Tongue (tissue), 2 donors: ENCODE results near the gene REPS1. TPM values are rescaled to one million over a fixed set of nuclear protein-coding genes. Genes with fewer than 3 reads are reported as not detected.

Source experiments
- DNase-seq: peaks from one replicate; pipeline ENCODE4 v3.0.0-alpha.2; 2015
- total RNA-seq: library from RNA; depleted of rRNA; stranded (reverse); fragments of >200 nt; gene quantifications from one replicate; pipeline ENCODE4 v1.2.3, GENCODE V29; 2014

REPS1 gene
- total RNA-seq, 1 donor from 2014 or later: 120 TPM

DNA sequence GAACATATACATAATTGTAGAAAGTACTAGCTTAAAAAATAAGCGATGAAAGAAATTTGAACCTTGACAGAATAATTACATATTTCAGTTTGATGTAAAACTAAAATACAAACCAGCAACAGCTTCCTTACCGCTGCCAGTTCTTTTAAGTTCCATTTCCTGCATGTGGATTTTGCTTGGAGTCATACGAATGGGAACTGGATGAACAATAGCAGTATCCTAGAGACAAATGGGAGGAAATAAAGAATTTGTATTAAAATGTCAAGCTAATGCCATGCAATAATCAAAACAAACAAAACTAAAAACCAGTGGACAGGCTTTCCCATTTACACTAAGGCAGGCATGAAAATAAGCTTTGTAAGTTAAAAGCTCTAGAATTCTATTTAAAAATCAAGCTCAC lies 67.1 kb downstream of the REPS1 start:
- no peak for DNase-seq

DNA sequence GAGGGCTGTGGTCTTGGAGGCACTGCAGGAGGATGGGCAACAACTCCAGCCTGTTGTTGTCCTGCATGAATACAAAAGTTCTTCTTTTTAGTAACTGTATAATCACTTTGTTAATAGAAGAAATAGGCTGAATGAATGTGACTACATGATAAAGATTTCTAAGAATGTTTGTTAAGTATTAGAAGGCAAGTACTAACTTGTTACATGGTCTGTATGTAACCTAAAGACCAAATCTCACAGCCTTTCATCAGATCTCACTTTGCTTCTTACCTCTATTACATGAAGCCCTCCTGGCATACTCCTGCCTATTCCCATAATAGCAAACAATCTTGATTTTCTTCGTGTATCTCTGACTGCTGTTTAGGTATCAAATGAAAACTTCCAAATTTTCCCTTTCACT lies 73.4 kb downstream of the REPS1 start:
- DNase-seq: no peak

DNA sequence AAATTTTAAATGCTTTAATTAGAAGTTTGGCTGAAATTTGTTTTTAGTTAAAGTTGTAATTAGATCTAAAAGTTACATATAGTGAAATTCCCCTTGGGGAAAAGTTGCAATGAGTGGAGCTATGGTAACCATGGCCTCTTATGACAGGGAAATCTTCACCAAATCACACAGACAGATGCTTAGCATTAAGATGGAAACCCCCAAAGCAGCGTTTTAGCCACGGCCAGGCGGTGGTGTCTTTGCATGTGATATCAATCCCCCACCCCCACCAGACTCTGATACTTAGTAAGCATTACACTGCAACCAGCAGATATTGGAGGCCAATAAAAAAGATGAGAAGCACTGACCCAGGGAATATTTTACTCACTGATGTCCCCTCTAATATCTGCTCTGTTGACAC lies 75.7 kb downstream of the REPS1 start:
- no peak for DNase-seq

DNA sequence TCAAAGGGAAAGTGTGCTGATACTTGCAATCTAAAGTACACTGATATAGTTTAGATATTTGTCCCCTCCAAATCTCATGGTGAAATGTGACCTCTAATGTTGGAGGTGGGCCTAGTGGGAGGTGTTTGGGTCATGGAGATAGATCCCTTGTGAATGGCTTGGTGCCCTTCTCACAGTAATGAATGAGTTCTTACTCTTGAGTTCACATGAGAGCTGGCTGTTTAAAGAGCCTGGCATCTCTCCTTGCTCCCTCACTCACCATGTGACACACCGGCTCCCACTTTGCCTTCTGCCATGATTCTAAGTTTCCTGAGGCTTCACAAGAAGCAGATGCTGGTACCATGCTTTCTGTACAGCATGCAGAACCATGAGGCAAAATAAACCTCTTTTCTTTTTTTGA lies 78.1 kb downstream of the REPS1 start:
- DNase-seq: no peak

DNA sequence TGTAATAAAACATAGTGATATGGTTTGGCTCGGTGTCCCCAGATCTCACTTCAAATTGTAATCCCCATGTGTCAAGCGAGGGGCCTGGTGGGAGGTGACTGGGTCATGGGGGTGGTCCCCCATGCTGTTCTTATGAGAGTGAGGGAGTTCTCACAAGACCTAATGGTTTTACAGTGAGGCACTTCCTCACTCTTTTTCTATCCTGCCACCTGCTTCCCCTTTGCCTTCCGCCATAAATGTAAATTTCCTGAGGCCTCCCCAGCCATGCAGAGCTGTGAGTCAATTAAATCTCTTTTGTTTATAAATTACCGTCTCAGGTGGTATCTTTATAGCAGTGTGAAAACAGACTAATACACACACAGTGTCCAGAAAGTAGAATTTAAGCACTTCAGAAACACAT lies 78.5 kb downstream of the REPS1 start:
- no peak for DNase-seq

DNA sequence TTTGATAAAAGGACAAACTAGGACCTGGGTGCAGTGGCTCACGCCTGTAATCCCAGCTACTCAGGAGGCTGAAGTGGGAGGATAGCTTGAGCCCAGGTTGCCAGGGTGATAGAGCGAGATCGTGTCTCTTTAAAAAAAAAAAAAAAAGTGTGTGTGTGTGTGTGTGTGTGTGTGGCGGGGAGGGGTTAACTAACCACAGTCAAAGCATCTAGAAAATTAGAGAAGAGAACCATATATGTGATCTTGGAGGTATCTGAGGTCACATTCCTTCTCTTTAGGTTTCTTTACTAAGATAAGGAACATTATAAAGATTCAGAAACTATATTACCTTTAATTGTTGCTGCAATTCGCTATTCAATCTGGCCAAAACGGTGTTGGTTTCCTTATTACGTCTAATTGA lies 80.9 kb downstream of the REPS1 start:
- no peak for DNase-seq

DNA sequence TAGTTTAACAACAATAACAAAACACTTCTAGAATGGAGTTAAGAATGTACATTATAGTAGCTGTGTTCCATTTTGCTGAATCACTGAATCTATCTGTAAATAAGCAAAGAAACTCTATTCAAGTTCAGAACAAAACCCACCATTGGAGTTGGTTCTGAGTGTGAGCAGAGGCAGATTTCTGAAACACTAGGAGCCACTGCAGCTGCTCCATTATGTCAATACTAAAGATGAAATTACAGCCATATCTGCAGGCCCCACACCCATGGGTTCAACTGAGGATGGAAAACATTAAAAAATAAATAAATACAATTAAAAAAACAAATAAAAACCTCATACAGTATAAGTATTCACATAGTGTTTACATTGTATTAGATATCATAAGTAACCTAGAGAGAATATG lies 91.0 kb downstream of the REPS1 start:
- peak; percentile 55 for DNase-seq

DNA sequence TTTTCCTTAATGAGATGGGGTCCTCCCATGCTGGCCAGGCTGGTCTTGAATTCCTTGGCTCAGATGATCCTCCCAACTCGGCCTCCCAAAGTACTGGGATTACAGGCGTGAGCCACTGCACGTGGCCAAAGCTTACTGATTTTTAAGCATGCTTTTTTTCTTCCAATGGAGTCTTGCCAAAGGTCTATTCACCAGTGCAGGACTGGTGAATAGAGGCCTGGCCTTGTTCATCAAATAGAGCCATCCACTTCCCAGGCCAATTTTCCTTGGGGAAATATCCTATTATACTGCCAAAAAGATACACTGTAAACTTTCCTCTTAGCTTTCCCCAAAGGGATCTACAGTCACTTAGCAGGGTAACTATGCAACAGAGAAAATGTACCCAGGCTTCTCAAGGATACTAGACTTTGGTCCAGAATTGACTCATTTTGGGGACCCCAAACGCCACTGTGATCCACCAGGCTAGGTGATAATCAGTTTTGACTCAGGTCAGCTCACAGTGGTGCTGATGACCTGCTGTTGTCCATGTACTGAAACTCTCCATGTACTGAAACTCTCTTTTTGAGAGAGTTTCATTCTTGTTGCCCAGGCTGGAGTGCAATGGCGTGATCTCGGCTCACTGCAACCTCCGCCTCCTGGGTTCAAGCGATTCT lies 91.8 kb downstream of the REPS1 start:
- DNase-seq: no peak

DNA sequence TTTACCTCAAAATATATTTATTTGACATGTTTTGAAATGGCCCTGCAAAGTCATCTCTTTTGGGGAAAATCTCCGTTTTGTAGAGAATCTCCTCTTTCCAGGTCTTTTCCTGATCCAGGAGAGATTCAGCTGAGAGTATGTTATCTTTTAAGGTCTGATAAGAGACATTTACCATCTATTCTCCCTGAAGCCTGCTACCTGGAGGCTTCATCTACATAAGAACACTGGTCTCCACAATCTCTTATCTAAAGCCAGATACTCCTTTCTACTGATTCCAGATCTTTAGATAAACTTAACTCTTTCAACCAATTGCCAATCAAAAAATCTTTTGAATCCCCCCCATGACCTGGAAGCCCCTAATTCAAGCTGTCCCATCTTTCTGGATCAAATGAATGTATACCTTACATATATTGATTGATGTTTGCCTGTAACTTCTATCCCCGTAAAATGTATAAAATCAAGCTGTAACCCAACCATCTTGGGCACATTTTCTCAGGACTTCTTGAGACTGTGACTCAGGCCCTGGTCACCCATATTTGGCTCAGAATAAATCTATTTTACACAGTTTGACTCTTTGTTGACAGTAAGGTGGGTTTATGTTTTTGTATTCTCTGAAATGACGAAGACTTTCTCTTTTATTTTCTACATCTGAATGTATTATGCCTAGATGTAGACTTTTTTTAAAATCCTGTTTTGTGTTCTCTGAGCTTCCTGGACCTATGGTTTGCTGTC lies 96.6 kb downstream of the REPS1 start:
- no peak for DNase-seq

DNA sequence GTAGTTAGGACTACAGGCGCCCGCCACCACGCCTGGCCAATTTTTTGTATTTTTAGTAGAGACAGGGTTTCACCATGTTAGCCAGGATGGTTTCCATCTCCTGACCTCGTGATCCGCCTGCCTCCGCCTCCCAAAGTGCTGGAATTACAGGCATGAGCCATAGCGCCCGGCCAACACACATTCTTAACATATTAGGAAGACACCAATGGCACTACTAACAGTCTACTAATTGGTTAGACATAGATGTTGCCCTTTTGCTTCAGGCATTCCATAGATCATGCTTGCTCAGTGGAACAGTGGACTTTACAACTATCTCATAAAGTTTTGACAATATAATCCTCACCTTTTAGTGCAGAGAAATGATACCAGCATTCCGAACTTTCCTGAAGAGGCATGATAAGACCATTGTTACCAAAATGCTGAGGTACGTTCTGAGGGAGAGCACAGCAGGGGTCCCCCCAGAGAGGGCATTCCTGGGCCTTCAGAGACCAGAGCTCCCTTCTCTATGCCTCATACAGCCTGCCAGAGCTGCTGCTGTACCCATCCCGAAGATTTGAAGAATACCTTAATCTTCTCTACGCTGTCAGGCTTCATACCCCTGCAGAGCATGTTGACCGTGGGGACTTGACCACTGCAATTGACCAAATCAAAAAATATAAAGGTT lies 102.8 kb downstream of the REPS1 start:
- no peak for DNase-seq

DNA sequence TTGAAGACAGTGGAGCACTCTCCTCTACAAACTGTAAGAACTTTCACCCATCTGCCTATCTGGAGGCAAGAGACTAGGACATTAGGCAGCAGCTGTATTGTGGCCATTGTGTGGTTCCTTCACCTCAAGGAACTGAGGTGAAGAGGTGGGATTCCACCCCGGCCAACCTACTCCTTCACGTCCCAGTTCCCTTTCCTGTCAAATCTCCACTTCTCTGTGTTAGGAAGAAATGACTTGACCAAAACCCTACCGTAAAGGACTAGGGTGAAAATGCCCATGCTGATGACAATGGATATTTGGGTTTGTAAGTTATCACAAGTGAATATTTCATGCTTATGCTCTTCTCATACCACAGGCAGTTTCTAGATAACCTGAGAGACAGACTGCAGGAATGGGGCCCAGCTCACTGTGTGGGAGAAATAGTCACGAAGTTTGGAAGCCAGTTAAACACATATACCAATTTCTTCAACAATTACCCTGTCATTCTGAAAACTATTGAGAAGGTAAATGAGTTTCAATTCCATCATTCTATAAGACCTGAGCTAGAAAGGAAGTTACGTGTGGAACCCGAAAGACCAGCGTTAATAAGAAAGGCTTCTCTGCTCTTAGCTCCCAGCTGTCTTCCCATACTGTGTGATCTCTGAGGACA lies 105.6 kb downstream of the REPS1 start:
- DNase-seq: no peak

DNA sequence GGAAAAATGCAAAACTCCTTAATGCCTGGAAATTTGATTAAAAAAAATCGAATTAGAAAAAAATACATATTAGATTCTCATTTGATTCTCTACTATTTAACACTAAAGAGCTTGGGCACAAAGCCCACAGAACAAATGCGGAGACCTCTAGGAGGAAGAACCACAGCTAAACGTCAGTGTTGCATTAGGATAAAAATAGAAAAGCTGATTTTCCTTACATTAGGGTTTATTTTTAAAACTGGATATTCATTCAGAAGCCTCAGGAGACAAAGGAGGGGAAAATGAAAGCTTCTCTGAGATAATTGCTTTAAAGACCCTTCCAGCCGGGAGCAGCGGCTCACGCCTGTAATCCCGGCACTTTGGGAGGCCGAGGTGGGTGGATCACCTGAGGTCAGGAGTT lies 114.9 kb downstream of the REPS1 start:
- no peak for DNase-seq

DNA sequence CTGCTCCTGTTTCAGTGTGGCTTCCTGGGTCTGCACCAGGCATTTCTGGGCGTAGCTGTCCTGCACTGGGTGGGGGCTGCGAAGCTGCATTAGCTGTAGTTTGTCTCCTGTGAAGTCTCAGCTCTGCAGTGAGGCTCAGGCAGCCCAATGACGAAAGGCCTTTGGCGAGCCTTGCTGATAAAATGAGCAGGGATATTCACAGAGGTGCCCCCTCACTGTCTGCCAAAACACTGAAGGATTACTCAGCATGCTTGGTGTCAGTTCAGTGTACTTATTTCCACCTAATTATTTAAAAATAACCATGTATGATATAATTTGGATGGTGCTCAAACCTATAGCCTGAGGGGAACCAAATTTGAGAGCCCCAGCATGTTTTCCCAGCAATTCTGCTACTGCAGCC lies 118.7 kb downstream of the REPS1 start:
- DNase-seq: peak; percentile 73

DNA sequence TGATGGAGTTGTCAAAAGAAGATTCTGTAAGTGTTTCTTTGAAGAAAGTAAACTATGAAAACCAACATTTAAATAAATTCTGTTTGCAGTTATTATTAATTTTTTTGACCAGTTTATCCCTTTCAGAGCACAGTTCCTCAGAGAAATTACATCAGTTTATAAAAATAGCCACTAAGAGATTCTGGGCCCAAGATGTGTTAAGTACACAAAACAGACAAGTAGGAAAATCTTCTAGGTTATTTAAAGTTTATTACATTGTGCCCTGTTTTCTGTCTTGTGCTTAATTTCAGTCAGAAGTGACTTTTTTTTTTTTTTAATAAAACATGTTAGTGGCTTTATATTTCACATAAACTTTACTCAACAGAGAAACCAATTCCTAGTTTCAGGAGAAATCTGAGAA lies 119.9 kb downstream of the REPS1 start:
- DNase-seq: peak; percentile 25

DNA sequence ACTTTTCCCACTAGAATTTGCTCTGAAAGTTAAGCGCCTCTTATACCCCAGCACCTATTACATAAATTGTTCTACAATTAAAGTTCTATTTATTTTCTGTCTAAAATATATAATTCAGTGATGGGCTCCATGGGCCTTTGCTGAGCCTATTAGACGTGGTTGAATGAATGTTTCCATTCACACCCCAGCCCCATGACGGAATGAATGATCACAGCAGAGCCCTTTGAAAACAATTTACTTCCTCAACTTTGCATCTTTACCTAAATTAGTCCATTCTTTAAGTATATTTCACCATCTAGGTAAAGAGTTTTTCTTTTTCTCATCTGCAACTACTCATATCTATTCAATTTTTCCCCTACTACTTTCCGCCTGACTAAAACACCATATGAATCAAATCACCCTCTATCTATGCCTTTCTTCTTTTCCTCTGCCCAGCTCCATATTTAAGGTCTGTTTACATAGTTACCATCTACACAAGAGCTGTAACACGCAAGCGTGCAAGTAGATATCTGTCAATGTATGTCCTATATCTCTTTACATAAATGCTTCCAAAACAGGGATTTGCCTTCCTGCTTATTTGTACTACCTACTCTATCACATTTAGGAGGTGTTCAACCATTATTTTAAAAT lies 122.5 kb downstream of the REPS1 start:
- peak; percentile 38 for DNase-seq

DNA sequence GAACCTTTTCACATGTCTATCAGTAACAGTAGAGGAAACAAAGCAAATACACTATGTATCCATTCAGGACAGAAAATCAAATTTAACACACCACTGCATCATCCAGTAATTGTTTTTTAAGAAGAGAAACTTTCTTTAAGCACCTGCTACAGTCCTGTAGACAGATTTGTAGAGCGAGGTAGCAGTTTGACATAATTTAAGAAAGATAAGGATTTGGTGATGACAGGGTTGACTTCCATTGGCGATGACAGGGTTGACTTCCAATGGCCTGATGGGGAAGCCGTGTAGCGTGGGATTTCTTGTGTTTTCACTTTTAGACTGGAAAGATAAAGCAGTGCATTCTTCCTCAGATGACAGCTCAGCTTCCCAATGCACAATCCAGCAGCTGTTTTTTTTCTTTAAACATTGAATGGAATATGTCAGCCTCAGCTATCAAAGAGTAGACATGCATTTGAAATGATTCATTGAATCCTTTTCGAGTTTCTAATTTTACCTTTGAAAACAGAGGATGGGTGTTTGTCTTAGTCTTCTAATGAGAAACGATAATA lies 123.6 kb downstream of the REPS1 start:
- peak; percentile 44 for DNase-seq

DNA sequence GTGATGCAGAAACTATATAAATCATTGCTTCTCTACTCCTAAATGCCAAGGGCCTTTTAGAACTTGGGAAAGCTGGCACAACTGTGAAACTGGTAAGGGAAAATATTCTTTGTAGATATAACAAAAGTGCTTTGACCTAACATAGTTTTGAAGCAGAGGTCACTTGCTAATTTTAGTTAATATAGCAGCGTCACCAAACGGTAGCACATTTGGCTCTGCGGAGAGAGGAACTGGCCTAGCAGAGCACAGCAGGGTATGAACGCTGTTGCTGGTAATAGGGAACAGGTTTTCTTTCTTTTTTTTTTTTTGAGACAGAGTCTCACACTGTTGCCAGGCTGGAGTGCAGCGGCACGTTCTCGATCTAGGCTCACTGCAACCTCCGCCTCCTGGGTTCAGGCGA lies 124.7 kb downstream of the REPS1 start:
- DNase-seq: peak; percentile 45

DNA sequence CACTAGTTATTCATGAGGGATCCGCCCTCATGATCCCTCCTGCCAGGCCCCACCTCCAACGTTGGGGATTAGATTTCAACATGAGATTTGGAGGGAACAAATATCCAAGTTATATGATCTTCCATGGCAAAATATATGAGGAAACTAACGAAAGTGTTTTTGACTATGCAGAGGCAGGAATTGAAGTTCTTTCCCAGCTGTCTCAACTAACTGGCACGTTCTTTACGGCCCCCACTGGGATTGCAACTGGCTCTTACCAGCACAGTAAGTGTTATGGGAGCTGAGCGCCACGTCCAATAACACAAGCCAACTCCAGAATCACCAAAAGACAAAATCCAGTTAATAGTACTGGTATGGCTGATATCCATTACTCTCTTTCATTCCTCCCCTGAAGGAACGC lies 125.6 kb downstream of the REPS1 start:
- peak; percentile 65 for DNase-seq

DNA sequence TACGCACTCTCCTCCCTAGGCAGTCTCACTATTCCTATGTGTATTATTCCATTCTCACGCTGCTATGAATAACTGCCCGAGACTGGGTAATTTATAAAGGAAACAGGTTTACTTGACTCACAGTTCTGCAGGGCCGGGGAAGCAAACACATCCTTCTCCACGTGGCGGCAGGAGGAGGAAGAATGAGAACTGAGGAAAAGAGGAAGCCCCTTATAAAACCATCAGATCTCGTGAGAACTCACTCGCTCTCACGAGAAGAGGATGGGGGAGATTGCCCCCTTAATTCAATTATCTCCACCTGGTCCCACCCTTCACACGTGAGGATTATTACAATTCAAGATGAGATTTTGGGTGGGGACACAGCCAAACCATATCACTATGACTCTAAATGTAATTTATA lies 130.3 kb downstream of the REPS1 start:
- DNase-seq: no peak

DNA sequence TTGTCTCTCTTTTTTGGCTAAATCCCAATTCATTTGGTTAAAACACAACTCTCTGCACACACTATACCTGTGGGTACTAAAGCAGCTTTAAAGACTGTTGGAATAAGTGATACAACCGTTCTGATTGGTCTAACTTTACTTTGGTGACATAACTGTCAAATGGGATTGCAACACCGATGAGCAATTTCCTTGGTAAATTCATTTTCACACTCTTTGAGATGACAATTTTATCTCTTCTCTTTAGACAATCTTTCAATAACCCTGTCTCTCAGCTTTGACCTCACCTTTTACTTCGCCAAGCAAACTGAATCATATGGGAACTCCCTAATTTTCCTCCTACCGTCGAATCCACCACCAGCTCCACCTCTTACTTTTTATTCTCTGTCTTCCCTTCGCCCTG lies 131.4 kb downstream of the REPS1 start:
- no peak for DNase-seq
